HG02943 (cell line): Measurements from ENCODE around the gene PICK1.

Source experiments
- ATAC-seq: cut with Tn5 transposase; IDR thresholded peaks from one replicate; pipeline ENCODE4 v1.9.1; 2021; ENCODE audit warnings: mild to moderate bottlenecking, low read depth, moderate library complexity; ENCODE audit not compliant: unreplicated experiment

Gene PICK1

DNA sequence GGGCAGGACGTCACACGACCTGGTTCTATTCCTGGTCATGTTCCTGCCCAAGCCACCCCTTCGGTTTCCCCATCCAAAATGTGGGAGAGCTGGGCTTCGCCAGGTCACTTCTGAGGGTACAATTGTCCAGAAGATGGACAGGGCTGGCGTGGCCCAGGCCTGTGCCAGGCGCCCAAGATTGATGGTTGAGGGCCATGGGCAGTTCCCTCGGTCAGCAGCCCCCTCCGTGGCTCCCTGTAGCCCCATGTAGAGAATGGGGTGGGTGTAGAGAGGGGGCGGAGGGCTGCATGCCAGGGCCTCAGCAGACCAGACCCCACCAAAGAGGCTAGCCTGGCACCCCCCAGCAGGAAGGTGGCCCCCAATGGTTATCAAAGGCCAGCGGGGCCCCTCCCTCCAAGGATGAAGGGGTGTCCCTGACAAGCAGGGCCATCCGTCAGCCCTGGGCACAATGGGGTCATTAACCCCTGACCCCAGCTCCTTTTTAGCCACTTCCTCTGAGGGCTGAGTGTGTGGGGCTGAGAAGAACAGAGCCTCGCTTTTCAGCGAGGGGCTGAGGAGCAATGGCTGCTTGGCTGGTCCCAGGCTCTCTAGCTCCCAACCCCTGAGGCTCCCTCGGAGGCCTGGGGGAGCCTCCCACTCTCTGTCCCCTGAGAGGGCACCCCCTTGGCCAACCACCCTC lies 11.0 kb upstream of the PICK1 start:
- ATAC-seq, result no peak

DNA sequence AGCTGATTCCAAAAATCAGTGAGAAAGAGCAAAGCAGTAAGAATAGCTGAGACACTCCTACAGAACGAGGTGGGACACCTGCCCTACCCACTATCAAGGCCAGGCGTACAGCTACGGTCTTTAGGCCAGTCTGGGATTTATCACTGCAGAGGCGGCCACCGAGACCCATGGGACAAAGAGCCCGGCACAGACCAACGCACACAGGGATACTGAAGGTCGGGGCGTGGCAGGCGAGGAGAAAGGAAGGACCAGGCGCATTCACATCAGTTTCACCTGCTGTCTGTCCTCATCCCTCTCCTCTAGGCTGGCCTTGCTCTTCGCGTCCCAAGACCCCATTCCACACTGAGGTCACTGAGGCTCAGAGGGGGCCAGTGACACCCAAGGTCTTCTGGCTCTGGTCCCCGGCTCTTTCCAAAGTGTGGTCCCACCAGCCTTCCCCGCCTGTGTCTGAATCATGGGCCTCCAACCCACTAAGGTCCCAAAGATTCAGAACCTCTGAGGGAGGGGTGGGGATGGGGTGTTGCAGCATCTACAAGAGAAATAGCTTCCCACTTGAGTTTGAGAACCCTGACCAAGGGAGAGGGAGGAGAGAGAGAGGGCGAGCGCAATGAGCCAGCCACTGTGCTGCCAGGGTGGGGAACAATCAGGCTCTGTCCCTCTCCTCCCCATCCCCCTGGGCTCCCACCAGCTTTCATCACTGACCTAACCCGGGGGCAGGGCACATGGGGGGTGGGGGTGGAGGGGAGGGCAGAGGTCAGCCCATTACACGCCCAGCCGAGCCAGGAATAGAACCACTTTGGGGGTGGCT lies 7.2 kb upstream of the PICK1 start:
- no peak for ATAC-seq

DNA sequence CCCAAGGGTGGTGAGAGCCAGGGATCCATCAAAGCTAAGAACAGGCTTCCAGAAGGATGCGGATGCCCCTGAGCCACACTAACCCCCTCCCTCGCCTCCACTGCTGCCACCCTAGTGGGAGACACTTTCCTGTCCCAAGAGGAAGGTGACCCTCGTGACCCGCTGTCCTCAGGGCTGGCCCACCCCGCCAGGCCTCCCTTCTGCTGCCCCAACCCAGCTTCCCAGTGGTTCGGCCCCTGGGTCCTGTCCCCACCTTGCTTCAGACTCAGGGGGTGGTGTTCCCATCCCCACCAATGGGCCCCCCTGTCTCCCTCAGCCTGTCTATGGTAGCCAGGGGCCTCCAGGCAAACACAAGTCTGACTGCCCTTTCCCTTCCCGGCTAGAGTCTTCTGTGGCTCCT lies 6.5 kb upstream of the PICK1 start:
- ATAC-seq, result no peak

DNA sequence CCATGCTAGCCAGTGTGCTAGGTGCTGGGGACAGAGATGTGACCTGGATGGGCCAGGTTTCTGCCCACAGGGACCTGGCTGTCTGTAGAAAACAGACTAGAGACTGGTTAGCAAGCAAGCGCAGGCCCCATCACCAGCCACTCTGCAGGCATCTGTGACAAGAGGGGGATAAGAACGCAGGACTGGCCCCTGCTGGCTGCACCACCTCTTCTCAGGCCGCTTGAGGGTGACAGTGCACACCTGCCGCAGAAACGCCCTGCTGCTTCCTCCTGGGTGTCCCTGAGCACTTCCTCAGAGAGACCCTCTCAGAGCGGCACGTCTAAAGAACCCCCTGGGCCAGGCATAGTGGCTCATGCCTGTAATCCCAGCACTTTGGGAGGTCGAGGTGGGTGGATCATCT lies 5.9 kb upstream of the PICK1 start:
- ATAC-seq, result no peak

DNA sequence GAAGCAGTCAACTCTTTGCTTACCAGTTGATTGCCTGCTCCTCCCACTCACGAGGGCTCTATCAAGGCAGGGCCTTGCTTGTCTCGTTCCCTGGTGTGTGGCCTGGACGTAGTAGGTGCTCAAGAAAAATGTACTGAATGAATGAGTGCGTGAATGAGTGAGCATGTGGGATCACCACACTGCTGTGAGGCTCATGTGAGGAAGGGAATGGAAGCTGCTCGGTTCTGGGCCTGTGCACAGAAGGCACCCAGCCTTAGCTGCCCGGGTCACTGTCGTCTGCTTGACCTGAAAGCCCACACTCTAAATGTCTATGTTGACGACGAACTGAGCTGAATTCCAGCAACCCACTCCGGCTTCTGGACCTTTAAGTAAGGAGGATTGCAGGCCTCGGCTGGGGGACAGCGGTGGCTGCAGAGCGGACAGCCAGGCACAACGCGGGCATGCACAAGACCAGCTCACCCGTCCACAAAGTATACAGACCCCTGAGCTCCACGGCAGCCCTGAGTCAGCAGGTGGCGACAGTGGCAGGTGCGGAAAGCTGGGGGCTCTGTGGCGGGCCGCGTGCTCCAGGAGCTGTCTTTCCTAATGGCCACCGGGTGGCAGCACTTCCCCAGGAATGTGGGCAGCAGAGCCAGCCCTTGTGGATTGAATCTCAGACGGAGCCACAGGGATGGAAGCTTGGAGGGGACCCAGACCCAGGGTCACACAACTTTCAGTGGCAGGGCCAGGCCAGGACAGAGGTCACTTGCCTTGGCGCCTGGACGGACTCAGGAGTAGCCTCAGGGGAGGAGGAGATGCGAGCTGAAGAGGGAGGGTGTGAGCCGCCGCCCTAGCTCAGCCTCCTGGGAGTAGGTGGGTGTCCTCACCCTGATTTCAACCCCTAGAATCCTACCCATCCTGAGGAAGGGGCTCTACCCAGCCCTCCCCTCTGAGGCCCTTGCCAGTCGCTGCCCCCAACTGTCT lies 5.0 kb upstream of the PICK1 start:
- ATAC-seq, result no peak

DNA sequence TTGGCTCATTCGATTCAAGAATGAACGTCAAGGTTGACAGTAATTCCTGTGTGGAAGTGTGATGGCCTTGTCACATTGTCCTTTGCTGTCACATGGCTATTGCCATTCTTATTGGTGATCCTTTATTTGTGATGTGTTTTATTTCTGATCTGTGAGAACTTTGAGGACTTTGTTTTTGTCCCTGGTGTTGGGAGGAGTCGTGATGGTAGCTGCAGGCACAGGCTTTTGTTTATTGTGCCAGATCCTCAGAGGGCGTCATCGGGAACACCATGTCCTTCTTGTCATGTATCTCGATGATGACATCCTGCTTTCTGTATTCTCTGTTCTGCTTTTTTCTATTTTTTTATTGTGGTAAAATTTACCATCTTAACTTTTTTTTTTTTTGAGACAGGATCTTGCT lies 5.6 kb downstream of the PICK1 start:
- ATAC-seq, result no peak

DNA sequence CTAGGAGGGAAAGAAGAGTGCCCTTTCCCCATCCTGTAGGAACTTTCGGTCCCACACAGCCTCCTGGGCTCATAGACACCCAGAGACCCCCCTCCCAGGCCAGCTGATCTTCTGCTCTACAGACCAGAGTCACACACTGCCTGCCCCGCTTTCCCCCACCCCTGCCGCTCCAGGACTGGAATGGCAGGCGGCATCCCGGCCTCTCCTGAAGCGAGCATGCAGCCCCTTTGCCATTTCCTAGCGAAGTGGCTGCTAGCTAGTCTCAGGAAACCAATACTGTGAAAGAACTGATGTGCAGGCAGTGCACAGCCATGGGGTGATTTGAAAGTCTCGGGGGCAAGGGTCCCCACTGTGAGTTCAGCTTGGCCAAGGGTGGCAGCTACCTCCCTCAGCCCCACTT lies 8.3 kb downstream of the PICK1 start:
- no peak for ATAC-seq

DNA sequence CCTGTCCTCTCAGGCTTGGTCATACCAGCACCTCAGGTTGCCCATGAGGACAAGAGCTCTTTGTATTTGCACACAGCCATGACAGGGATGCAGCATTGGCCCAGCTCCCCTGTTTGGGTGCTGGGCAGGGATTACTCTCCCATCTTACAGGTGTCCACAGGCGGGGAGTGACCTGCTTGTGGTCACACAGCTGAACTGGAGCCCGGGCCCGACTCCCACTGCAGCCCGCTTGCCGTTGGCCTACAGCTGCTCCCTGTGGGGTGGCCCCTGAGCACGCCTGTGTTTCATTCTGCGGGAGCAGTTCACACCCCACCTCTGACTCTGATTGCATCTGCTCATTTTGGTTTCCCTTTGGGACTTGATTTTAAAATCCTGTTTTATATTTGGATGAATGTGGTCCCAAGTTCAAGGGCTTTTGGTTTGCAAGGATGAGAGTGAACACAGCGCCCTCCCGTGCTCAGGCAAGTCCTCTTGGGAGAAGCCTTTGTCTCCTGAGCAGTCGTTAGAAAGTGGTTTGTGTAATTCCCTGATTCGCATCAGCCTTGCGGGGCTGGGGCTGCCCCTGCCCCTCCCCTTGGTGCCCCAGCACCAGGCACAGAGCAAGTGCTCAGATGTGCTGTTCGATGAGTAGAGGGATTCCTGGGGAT lies 9.3 kb downstream of the PICK1 start:
- ATAC-seq, result no peak

DNA sequence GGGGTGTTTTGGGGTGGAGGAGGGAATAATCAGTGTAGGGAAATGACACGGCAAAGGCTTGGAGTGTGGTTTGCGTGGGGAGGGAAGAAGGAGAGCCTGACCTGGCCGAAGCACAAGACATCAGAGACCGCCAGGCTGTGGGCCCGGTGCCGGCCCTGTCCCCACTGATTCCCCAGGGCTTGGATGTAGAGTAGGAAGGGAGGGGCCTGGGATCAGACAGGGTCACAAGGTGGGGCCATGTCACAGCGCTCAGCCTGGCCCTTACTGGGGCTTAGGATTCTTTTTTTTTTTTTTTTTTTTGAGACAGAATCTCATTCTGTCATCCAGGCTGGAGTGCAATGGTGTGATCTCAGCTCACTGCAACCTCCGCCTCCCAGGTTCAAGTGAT lies 9.8 kb downstream of the PICK1 start:
- no peak for ATAC-seq

DNA sequence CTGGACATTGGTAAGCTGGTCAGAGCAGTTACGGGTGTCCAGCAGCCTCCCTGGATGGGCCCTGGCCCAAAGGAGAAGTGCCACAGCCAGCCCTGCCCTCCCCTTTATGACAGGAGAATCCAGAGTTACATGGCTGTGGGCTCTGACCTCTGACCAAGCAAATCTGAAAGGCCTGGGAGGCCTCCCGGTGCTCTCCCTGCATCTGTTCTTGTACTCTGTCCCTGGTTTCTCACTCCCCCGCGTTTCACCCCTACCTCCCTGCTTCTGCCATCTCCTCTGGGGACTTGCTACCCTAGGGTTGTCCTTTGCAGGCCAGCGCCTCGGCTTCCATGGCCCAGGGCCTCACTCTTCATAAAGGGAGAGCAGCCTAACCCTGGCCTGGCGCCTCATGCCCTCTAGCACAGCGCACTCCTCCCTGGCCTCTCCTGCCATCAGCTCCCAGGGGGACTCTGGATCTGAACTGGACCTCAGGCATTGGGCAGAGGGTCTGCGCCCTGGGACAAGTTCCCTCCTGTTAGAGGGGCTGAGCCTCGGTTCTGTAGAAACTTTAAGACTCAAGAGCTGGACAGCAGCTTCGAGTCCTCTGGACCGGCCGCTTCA lies 10.7 kb downstream of the PICK1 start:
- no peak for ATAC-seq

DNA sequence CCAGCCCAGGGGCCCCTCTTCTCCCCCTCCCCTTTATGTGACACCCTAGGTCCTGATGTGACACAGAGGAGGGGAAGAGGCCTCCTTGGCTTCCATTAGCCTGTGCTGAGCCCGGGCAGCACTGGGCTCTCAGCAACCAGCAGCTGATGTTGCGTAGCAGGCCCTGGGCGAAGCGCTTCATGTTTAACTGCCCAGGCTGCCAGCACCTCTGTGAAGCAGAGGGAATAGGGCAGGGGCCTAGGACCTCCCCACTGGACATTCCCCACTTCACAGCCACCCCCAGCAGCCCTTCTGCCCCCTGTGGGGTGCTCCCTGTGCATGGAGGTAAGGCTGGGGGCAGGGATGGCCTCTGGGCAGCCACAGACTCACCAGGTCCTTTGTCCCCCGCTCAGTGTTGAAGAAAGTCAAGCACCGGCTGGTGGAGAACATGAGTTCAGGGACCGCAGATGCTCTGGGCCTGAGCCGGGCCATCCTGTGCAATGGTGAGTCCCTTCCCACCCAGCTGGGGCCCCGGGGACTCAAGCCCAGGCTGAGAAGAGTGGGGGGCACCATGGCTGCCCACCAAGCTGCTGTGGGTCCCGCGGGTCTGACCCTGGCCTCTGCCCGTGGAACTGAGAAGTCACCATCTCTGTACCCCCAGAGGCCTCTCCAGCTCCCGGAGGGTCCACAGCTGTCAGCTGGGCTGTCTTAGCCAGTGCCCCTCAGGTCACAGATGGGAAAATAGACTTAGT lies 11.6 kb downstream of the PICK1 start:
- ATAC-seq, result no peak

DNA sequence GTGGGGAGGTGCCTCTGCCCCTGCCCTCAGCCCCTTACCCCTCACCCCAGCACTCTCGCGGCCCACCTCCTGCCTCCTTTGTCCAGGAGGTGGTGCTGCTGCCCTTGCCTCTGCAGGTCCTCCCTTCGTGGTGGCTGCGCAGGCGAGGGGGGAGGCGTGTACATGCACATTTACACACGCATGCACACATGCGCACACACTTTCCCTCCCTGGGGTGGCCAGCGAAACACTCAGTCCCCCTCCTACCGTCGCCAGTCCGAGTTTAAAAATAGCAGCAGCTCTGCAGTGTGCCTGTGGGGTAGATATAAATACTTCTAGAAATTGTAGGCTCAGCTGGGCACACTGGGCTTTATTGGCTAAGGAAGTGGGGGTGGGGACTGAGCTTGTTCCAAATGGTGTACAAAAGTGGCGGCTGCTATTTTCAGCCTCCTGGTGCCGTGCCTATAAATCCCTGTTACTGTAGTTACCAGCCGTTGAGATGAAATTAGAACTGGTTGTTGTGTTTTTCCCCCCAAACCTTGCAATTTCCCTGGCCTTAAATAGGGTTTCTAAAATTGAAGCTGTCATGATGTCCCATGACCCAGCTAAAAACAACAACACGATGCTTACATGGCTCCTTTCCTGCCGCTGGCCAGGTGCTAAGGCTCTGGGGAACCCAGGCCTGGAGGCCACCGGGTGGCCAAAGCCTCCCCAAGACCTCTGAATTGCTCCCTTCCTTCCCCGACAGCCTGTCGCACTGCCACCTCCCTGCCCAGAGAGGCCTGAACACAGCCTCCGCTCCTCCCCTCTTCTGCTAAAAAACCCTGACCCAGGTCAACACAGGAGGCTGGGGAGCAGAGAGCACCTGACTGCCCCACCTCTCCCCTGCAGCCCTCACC lies 12.4 kb downstream of the PICK1 start:
- no peak for ATAC-seq

DNA sequence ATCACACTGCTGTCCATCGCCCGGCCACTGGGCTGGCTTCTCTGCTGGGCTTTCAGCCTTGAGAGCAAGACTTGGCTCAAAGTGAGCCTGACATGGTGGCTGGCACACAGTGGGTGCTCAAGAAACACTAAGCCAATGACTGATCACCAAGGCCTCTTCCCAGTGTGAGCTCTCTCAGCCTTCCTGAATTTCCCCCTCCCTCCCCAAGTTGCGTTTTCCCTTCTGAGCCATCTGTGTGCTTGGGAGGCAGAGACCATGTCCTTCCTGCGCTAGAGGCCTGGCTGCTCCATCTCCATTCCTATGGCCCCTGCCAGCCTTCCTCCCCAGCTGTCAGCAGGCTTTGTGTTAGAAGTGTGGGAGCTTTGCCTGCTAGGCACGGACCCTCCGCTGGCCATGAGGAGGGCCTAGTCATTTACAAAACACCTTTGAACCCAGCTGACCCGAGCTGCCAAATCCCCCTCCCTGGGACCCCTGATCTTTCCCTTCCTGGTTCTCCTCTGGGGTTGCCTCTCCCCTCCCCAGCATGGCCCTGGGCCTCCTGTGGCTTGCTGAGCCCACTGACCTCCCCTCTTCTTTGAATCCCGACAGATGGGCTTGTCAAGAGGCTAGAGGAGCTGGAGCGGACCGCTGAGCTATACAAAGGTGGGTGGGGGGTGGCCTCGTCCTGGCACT lies 13.2 kb downstream of the PICK1 start:
- no peak for ATAC-seq

DNA sequence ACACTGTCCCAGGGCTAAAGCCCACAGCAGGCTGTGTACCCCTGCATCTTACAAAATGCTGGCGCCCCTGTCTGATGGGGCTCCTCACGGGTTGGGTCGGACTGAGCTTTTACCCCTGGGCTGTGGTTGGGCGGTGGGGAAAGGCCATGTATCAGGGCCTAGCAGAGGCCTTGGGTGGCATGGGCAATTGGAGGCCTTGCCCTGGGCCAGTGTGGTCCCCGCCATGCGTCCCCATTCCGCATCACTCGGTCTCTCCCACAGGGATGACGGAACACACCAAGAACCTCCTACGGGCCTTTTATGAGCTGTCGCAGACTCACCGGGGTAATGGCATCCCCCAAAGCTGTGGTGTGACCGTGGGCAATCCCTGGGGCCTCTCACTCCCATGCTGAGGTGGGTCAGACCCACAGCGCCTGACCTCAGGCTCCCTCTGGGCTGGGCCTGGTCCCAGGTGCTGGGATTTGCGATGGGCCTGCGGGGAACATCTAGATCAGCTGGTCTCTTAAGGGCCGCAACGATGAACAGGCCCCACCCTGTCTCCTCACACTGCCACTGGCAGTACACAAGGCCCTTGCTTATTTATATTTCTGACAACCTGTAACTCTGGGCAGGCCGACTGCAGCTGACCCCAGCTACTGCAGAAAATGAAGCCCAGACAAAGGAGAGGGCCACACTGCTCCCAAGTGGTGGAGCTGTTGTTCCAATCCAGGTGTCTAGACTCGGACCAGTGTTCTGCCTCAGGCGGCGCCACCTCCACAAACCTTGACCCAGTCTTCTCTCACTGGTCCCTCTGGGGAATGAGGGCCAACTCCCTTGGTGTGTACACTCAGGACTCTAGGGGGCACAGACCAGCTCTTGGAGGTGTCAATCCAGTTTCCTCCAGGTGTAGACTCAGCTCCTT lies 14.5 kb downstream of the PICK1 start:
- ATAC-seq, result no peak

DNA sequence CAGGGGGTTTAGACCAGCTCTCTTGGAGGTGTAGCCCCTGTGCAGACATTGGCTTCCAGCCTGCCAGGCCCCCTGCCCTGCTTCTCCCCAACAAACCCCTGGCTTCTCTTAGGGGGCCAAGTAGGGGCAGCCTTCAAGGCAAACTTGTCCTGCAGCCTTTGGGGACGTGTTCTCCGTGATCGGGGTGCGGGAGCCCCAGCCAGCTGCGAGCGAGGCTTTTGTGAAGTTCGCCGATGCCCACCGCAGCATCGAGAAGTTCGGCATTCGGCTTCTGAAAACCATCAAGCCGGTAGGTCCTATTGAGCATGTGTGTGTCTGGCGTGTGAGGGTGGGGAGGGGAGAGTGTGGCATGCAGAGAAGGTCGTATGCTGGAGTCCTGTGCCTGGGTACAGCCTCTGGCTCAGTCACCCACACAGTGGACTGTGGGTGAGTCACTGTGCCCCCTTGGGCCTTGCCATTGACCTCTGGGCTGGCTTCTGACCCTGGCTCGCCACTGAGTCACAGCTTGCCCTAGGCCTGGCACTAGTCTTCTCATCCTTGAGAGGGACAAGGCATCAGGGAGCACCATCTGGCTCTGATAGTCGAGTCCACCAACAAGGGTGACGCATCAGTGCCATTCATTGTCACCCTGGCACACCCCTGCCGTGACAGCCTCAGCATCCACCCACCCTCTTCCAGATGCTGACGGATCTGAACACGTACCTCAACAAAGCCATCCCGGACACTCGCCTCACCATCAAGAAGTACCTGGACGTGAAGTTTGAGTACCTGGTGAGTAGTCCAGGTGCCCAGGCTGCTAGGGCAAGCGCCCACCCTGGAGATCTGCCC lies 15.3 kb downstream of the PICK1 start:
- ATAC-seq, result no peak
